Liver (tissue), 3 donors: Measurements from ENCODE around the gene RABEP1.

Source experiments
- GABPA ChIP-seq, 2 donors: IDR thresholded peaks in 1 of 2; conservative IDR thresholded peaks in 1 of 2; 2 replicates each; pipeline ENCODE4 v1.6.1; 2016; ENCODE audit warnings: antibody characterized with exemption in 2 of 2, mild to moderate bottlenecking in 1 of 2, moderate library complexity in 1 of 2
- JUND ChIP-seq, 2 donors: IDR thresholded peaks; 2 replicates each; pipeline ENCODE4 v1.6.1; 2016; ENCODE audit warnings: antibody characterized with exemption in 2 of 2
- NR2F2 ChIP-seq: IDR thresholded peaks from 2 replicates; pipeline ENCODE4 v1.6.1; 2016; ENCODE audit warnings: antibody characterized with exemption
- RAD21 ChIP-seq, 2 donors: IDR thresholded peaks; 2 replicates each; pipeline ENCODE4 v1.6.1; 2016; ENCODE audit warnings: antibody characterized with exemption in 2 of 2, mild to moderate bottlenecking in 2 of 2
- SP1 ChIP-seq: IDR thresholded peaks from 2 replicates; pipeline ENCODE4 v1.6.1; 2018; ENCODE audit warnings: antibody characterized with exemption, mild to moderate bottlenecking
- TAF1 ChIP-seq: conservative IDR thresholded peaks from 2 replicates; pipeline ENCODE4 v1.6.1; 2016; ENCODE audit warnings: antibody characterized with exemption, mild to moderate bottlenecking
- YY1 ChIP-seq: IDR thresholded peaks from 2 replicates; pipeline ENCODE4 v1.6.1; 2016; ENCODE audit warnings: antibody characterized with exemption, mild to moderate bottlenecking
- TF ChIP-seq, protein P1 (sequence below): fragments of 150-350 bp; IDR thresholded peaks from 2 replicates; pipeline ENCODE4 v1.5.1; 2017; ENCODE audit warnings: improper control_type of control experiment, low read depth, low read length; ENCODE audit not compliant: missing input control
- TF ChIP-seq, protein P2 (sequence below): IDR thresholded peaks from 2 replicates; pipeline ENCODE4 v1.6.1; 2016; ENCODE audit warnings: antibody characterized with exemption, mild to moderate bottlenecking
- TF ChIP-seq, protein P3 (sequence below): IDR thresholded peaks from 2 replicates; pipeline ENCODE4 v1.6.1; 2016; ENCODE audit warnings: antibody characterized with exemption
- TF ChIP-seq, protein P4 (sequence below): IDR thresholded peaks from 2 replicates; pipeline ENCODE4 v1.6.1; 2016; ENCODE audit warnings: antibody characterized with exemption
- TF ChIP-seq, protein P5 (sequence below): IDR thresholded peaks from 2 replicates; pipeline ENCODE4 v1.6.1; 2016; ENCODE audit warnings: antibody characterized with exemption
- donor health status: healthy.
- donor health status: healthy.

DNA sequence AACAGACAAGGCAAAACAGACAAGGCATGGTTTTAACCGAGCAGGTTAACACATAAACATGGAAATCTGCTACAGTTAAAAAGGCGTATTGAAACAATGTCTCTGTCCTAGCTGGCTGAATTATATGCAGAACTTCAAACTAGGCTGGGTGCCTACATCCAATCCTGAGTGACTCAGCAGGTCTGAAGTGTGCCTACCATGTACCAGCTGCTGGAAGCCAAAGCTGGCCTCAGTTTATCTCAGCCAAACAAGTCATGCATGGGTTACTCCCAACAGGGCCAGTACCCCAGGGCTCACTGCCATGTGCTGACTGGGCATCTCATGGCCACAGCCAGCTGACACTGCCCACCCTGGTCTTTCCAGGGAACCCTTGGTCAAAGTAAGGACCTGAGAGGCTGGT, 152.9 kb downstream of the RABEP1 start:
- no peak for TF ChIP-seq YY1
- TF ChIP-seq, protein P1, sequence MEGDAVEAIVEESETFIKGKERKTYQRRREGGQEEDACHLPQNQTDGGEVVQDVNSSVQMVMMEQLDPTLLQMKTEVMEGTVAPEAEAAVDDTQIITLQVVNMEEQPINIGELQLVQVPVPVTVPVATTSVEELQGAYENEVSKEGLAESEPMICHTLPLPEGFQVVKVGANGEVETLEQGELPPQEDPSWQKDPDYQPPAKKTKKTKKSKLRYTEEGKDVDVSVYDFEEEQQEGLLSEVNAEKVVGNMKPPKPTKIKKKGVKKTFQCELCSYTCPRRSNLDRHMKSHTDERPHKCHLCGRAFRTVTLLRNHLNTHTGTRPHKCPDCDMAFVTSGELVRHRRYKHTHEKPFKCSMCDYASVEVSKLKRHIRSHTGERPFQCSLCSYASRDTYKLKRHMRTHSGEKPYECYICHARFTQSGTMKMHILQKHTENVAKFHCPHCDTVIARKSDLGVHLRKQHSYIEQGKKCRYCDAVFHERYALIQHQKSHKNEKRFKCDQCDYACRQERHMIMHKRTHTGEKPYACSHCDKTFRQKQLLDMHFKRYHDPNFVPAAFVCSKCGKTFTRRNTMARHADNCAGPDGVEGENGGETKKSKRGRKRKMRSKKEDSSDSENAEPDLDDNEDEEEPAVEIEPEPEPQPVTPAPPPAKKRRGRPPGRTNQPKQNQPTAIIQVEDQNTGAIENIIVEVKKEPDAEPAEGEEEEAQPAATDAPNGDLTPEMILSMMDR, result no peak
- TF ChIP-seq, protein P2, sequence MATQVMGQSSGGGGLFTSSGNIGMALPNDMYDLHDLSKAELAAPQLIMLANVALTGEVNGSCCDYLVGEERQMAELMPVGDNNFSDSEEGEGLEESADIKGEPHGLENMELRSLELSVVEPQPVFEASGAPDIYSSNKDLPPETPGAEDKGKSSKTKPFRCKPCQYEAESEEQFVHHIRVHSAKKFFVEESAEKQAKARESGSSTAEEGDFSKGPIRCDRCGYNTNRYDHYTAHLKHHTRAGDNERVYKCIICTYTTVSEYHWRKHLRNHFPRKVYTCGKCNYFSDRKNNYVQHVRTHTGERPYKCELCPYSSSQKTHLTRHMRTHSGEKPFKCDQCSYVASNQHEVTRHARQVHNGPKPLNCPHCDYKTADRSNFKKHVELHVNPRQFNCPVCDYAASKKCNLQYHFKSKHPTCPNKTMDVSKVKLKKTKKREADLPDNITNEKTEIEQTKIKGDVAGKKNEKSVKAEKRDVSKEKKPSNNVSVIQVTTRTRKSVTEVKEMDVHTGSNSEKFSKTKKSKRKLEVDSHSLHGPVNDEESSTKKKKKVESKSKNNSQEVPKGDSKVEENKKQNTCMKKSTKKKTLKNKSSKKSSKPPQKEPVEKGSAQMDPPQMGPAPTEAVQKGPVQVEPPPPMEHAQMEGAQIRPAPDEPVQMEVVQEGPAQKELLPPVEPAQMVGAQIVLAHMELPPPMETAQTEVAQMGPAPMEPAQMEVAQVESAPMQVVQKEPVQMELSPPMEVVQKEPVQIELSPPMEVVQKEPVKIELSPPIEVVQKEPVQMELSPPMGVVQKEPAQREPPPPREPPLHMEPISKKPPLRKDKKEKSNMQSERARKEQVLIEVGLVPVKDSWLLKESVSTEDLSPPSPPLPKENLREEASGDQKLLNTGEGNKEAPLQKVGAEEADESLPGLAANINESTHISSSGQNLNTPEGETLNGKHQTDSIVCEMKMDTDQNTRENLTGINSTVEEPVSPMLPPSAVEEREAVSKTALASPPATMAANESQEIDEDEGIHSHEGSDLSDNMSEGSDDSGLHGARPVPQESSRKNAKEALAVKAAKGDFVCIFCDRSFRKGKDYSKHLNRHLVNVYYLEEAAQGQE, result no peak
- TF ChIP-seq RAD21 (IDR thresholded peaks at IDR 0.05), result no peak
- TF ChIP-seq GABPA (IDR thresholded peaks at IDR 0.05 in 1 of 2, conservative IDR thresholded peaks at IDR 0.05 in 1 of 2), result no peak
- TF ChIP-seq, protein P3, sequence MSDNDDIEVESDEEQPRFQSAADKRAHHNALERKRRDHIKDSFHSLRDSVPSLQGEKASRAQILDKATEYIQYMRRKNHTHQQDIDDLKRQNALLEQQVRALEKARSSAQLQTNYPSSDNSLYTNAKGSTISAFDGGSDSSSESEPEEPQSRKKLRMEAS, result no peak
- TF ChIP-seq JUND (IDR thresholded peaks at IDR 0.05), result no peak
- TF ChIP-seq NR2F2, result no peak
- TF ChIP-seq, protein P4, sequence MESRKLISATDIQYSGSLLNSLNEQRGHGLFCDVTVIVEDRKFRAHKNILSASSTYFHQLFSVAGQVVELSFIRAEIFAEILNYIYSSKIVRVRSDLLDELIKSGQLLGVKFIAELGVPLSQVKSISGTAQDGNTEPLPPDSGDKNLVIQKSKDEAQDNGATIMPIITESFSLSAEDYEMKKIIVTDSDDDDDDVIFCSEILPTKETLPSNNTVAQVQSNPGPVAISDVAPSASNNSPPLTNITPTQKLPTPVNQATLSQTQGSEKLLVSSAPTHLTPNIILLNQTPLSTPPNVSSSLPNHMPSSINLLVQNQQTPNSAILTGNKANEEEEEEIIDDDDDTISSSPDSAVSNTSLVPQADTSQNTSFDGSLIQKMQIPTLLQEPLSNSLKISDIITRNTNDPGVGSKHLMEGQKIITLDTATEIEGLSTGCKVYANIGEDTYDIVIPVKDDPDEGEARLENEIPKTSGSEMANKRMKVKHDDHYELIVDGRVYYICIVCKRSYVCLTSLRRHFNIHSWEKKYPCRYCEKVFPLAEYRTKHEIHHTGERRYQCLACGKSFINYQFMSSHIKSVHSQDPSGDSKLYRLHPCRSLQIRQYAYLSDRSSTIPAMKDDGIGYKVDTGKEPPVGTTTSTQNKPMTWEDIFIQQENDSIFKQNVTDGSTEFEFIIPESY, result no peak
- no peak for TF ChIP-seq TAF1
- TF ChIP-seq, protein P5, sequence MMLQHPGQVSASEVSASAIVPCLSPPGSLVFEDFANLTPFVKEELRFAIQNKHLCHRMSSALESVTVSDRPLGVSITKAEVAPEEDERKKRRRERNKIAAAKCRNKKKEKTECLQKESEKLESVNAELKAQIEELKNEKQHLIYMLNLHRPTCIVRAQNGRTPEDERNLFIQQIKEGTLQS, result no peak
- TF ChIP-seq SP1, result no peak
